ENCODE results near the gene RGS8.

Gene RGS8

DNA sequence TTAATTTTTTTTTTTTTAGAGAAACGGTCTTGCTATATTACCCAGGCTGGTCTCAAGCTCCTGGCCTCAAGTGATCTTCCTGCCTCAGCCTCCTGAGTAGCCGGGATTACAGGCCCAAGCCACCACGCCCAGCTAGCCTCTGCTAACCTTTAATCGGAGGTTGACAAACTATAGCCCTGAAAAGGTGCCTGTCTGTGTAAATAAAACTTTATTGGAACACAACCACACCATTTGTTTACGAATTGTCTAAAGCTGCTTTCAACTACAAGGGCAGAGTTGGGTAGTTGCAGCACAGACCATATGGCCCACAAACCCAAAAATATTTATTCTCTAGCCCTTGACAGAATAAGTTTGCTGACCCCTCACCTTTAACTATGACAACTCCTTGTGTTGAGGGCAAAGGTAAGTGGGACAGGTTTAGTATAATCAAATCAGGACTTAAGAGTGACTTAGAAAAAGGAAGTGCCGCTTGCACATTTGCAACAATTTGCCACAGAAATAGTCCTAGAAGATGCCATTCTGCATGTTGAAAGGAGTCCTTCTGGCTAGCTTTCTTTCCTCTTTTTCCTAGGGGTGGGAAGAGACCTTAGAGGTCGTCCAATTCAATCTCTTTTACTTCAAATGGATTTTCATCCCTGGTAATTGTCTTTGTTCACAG is 16.4 kb downstream of the RGS8 start:
- no peak for DNase-seq (ENCODE audit: extremely low spot score)
- POLR2A ChIA-PET: interaction anchor here (1.2 kb wide), 1 partner anchor 64 kb away, joined by 3 read pairs; the partner anchor contains the start of gene RGS16
- no peak for TF ChIP-seq BHLHE40 (IDR thresholded peaks at IDR 0.05; ENCODE audit: borderline replicate concordance)
- TF ChIP-seq LEF1 (IDR thresholded peaks at IDR 0.05; ENCODE audit: borderline replicate concordance): no peak
- TF ChIP-seq L3MBTL2 (conservative IDR thresholded peaks at IDR 0.05): no peak
- TF ChIP-seq ARNT (IDR thresholded peaks at IDR 0.05): no peak
- CTCF ChIA-PET: interaction anchor here (1.9 kb wide), 1 partner anchor 115 kb away, joined by 7 read pairs; no protein-coding TSS in a partner anchor

DNA sequence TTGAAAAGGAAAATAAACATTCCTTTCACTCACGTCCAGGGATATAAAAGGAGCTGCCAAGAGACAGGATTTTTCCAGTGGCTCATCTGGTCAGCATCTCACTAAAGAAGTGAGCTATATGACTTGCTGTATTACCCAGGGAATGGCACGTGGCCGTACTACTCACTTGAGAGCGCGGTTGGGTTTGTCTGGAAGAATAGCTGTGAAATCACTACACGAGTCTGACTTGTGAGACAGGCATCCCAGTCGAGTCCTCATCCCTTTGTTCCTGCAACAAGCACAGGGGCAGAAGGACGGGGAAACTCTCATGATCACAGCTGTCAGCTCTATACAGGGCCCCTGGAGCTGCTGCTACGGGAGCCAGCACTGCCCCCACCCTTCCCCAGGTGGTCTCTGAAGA is 17.7 kb downstream of the RGS8 start:
- TF ChIP-seq HDGF (IDR thresholded peaks at IDR 0.05; ENCODE audit: borderline replicate concordance) (no peak), ARNT (IDR thresholded peaks at IDR 0.05) (no peak), ZNF384 (IDR thresholded peaks at IDR 0.05) (no peak), NFRKB (IDR thresholded peaks at IDR 0.05) (no peak), FOXK2 (IDR thresholded peaks at IDR 0.05) (no peak), LEF1 (IDR thresholded peaks at IDR 0.05; ENCODE audit: borderline replicate concordance) (no peak), FOXA1 (IDR thresholded peaks at IDR 0.05) (no peak), ELF4 (IDR thresholded peaks at IDR 0.05) (no peak), BHLHE40 (IDR thresholded peaks at IDR 0.05; ENCODE audit: borderline replicate concordance) (no peak), CTBP1 (IDR thresholded peaks at IDR 0.05; ENCODE audit: borderline replicate concordance) (no peak), TARDBP (IDR thresholded peaks at IDR 0.05) (no peak), FOXM1 (IDR thresholded peaks at IDR 0.05; ENCODE audit: borderline replicate concordance) (no peak), L3MBTL2 (conservative IDR thresholded peaks at IDR 0.05) (no peak), SP1 (IDR thresholded peaks at IDR 0.05) (no peak)
- TF ChIP-seq, protein P1, sequence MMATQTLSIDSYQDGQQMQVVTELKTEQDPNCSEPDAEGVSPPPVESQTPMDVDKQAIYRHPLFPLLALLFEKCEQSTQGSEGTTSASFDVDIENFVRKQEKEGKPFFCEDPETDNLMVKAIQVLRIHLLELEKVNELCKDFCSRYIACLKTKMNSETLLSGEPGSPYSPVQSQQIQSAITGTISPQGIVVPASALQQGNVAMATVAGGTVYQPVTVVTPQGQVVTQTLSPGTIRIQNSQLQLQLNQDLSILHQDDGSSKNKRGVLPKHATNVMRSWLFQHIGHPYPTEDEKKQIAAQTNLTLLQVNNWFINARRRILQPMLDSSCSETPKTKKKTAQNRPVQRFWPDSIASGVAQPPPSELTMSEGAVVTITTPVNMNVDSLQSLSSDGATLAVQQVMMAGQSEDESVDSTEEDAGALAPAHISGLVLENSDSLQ (IDR thresholded peaks at IDR 0.05): no peak
- ChIA-PET POLR2A (interaction anchor here (0.9 to 1.5 kb wide), 4 partner anchors 18 to 63 kb away, joined by 3 to 7 read pairs (median 4); partner anchors contain the start of gene RGS16), CTCF (interaction anchor here (0.6 to 1.9 kb wide), 7 partner anchors 14 to 122 kb away, joined by 3 to 9 read pairs (median 3); no protein-coding TSS in a partner anchor)
- DNase-seq (ENCODE audit: extremely low spot score): no peak

DNA sequence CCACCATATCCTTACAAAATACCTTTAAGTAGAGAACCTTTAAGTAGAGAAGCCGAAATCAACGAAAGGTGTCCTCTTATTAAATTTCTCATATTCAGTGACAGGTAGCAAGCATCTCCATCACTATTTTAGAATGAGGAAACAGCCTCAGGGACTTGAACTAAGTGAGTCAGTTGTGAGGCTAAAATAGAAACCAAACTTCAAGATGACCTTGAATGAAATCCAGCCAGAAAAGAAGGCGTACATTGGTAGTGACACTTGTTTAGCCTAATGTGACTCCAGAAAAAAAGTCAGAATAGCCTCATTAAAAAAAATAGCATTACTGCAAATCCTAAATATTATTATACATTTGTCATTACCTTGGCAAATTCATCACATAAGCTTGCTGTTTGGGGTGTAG is 20.1 kb downstream of the RGS8 start:
- ChIA-PET POLR2A (interaction anchor here (0.6 kb wide), 1 partner anchor 61 kb away, joined by 3 read pairs; no protein-coding TSS in a partner anchor), CTCF (no interaction called here)
- TF ChIP-seq HDGF (IDR thresholded peaks at IDR 0.05; ENCODE audit: borderline replicate concordance): no peak
- no peak for TF ChIP-seq FOXK2 (IDR thresholded peaks at IDR 0.05)
- TF ChIP-seq CTBP1 (IDR thresholded peaks at IDR 0.05; ENCODE audit: borderline replicate concordance): no peak
- TF ChIP-seq, protein P1 (IDR thresholded peaks at IDR 0.05): no peak
- TF ChIP-seq NFRKB (IDR thresholded peaks at IDR 0.05): no peak
- no peak for TF ChIP-seq BHLHE40 (IDR thresholded peaks at IDR 0.05; ENCODE audit: borderline replicate concordance)
- no peak for TF ChIP-seq SUZ12 (IDR thresholded peaks at IDR 0.05)
- no peak for TF ChIP-seq L3MBTL2 (conservative IDR thresholded peaks at IDR 0.05)
- no peak for TF ChIP-seq ELF4 (IDR thresholded peaks at IDR 0.05)
- TF ChIP-seq ZNF384 (IDR thresholded peaks at IDR 0.05): no peak
- TF ChIP-seq FOXM1 (IDR thresholded peaks at IDR 0.05; ENCODE audit: borderline replicate concordance): no peak
- TF ChIP-seq ARNT (IDR thresholded peaks at IDR 0.05): no peak
- TF ChIP-seq SP1 (IDR thresholded peaks at IDR 0.05): no peak
- TF ChIP-seq LEF1 (IDR thresholded peaks at IDR 0.05; ENCODE audit: borderline replicate concordance): no peak
- no peak for DNase-seq (ENCODE audit: extremely low spot score)

DNA sequence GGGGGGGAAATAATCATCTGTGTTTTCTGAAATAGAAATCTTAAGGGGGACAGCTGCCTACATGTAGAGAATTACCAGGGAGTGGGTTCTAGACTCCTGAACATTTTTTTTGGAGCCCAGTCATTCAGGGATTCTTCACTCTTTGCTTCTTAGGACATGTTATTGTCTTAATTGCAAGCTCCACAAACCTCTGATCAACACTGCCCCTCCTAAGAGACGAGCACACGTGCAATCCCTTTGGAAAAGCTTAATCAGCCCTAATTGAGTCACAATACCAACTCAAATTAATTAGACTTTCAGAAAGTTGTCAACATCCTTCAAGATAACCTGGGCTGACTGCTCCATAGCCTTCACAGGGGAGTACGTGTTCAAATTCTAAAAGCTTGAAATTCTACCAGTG is 21.4 kb downstream of the RGS8 start:
- POLR2A ChIA-PET: no interaction called here
- CTCF ChIA-PET: interaction anchor here (1.1 kb wide), 1 partner anchor 19 kb away, joined by 3 read pairs; no protein-coding TSS in a partner anchor
- DNase-seq (ENCODE audit: extremely low spot score): no peak
- no peak for TF ChIP-seq ELF4 (IDR thresholded peaks at IDR 0.05)
- no peak for TF ChIP-seq TARDBP (IDR thresholded peaks at IDR 0.05)
- TF ChIP-seq SUZ12 (IDR thresholded peaks at IDR 0.05): no peak
- TF ChIP-seq HDGF (IDR thresholded peaks at IDR 0.05; ENCODE audit: borderline replicate concordance): no peak
- TF ChIP-seq FOXM1 (IDR thresholded peaks at IDR 0.05; ENCODE audit: borderline replicate concordance): no peak
- TF ChIP-seq, protein P1 (IDR thresholded peaks at IDR 0.05): no peak
- TF ChIP-seq ZNF384 (IDR thresholded peaks at IDR 0.05): no peak
- TF ChIP-seq SP1 (IDR thresholded peaks at IDR 0.05): no peak
- no peak for TF ChIP-seq CTBP1 (IDR thresholded peaks at IDR 0.05; ENCODE audit: borderline replicate concordance)
- TF ChIP-seq LEF1 (IDR thresholded peaks at IDR 0.05; ENCODE audit: borderline replicate concordance): no peak
- TF ChIP-seq ARNT (IDR thresholded peaks at IDR 0.05): no peak

DNA sequence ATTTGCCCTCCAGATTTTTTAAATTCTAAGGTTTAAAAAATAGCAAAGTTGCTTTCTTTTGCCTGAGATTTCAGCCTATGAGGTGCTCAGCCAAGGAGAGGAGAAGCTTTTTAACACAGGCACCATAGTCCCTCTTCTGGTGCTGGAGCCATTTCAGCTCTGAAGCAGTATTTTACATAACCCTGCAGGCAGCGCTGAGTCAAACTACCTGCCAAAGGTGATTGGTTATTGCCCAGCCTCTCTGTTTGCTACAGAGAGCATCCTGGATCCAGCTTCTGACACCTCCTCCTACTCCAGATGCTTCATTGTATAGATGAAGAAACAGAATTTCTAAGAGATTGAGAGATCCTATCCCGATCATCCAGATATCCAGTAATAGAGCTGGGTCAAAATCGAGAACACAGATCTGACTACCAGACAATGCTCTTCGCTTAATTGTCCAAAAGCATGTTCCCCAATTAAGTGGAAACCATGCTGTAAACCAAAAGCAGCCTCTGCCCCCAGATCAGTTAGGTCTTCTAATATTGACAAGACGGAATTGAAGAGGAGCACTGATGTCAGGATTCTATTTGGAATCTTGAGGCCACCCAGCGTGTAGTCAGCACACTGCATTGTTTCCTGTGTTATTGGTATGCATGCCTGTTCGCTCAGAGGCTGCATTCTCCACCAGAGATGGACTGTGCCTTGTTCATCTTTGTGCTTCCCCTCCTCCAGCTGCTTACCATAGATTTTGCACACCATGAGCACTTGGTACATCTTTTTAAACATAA is 22.1 kb downstream of the RGS8 start:
- CTCF ChIA-PET: interaction anchor here (1.1 kb wide), 1 partner anchor 19 kb away, joined by 3 read pairs; no protein-coding TSS in a partner anchor
- no peak for DNase-seq (ENCODE audit: extremely low spot score)
- POLR2A ChIA-PET: no interaction called here
- TF ChIP-seq LEF1 (IDR thresholded peaks at IDR 0.05; ENCODE audit: borderline replicate concordance) (no peak), ARNT (IDR thresholded peaks at IDR 0.05) (no peak), CTBP1 (IDR thresholded peaks at IDR 0.05; ENCODE audit: borderline replicate concordance) (no peak), L3MBTL2 (conservative IDR thresholded peaks at IDR 0.05) (no peak), HDGF (IDR thresholded peaks at IDR 0.05; ENCODE audit: borderline replicate concordance) (no peak)

All from HEK293T (cell line).